BLaER1 treated with 17β-estradiol and CSF1 and Interleukin-3, amounts not matched to agents 10 nM and 100 nM (cell line): ENCODE data around the gene FAM169A.
"Not testable (repeated sequence)": the region's sequence is repeated elsewhere in the genome, so short reads cannot be mapped to it uniquely, and the experiment has no call there.

Experiments
- H3K27ac ChIP-seq, 11 experiments: shearing (Covaris generic); formaldehyde crosslinking; 2 replicates each; pipeline ENCODE4 v1.8.1; 2022
- H3K27me3 ChIP-seq, 11 experiments: shearing (Covaris generic); formaldehyde crosslinking; 2 replicates each; pipeline ENCODE4 v1.8.1; 2022
- H3K36me3 ChIP-seq, 11 experiments: shearing (Covaris generic); formaldehyde crosslinking; 2 replicates each; pipeline ENCODE4 v1.8.1; 2022
- H3K4me1 ChIP-seq, 10 experiments: shearing (Covaris generic); formaldehyde crosslinking; 2 replicates each; pipeline ENCODE4 v1.8.1; 2022
- H3K4me2 ChIP-seq, 11 experiments: shearing (Covaris generic); formaldehyde crosslinking; 2 replicates each; pipeline ENCODE4 v1.8.1; 2022
- H3K4me3 ChIP-seq, 10 experiments: shearing (Covaris generic); formaldehyde crosslinking; 2 replicates each; pipeline ENCODE4 v1.8.1; 2022
- H3K9ac ChIP-seq, 11 experiments: shearing (Covaris generic); formaldehyde crosslinking; 2 replicates each; pipeline ENCODE4 v1.8.1; 2022
- H3K9me3 ChIP-seq, 11 experiments: shearing (Covaris generic); formaldehyde crosslinking; replicated peaks in 1 of 11; 2 replicates each; pipeline ENCODE4 v1.8.1; 2022
- H4K20me1 ChIP-seq, 11 experiments: shearing (Covaris generic); formaldehyde crosslinking; 2 replicates each; pipeline ENCODE4 v1.8.1; 2022
- Cebpa-rat ChIP-seq, 11 experiments: shearing (Covaris generic); IDR thresholded peaks; 2 replicates each; pipeline ENCODE4 v1.8.1; 2022

The FAM169A gene

DNA sequence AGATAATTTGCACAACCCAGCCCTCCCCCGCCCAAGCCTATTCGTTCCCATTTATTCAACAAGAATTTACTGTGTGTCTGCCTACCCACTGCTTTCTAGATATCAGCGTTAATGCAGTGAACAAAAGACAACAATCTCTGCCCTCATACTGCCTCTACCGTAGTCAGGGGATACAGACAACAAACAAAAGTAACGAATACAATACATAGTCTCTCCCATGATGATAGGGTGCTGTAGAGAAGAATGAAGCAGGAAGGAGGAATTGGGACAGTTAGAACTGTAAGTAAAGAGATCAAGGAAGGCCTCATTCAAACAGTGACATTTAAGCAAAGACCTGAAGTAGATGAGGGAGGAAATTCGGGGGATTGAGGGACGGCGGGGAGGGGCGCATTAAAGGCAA lies 101.0 kb downstream of the FAM169A start:
- H3K4me1 ChIP-seq = peaks cover 21 to 33% (median 26%) of the 10 kb centered on the region in 10 experiments
- peak overlapping the region; percentile 79 to 95 (median 89); a peak in 21 of 22 replicates for H3K4me2 ChIP-seq
- peak overlapping the region; percentile 84 to 94 (median 87); a peak in 15 of 22 replicates for H3K9ac ChIP-seq
- H4K20me1 ChIP-seq = peaks cover 0 to 33% (median 14%) of the 10 kb centered on the region in 11 experiments; a peak in 10 of 22 replicates
- H3K27me3 ChIP-seq = no peaks in the 10 kb centered on the region
- no peaks in the 10 kb centered on the region for H3K9me3 ChIP-seq
- H3K27ac ChIP-seq = 0 out of 22 replicates have a peak overlapping the region, but pooled peaks of 1 of the 11 experiments have one; percentile 27
- TF ChIP-seq Cebpa-rat (IDR thresholded peaks at IDR 0.05) = no peak
- H3K36me3 ChIP-seq = peaks cover 30 to 71% (median 52%) of the 10 kb centered on the region in 11 experiments
- peak overlapping the region in 1 of 10 experiments; percentile 88; a peak in 3 of 20 replicates for H3K4me3 ChIP-seq

DNA sequence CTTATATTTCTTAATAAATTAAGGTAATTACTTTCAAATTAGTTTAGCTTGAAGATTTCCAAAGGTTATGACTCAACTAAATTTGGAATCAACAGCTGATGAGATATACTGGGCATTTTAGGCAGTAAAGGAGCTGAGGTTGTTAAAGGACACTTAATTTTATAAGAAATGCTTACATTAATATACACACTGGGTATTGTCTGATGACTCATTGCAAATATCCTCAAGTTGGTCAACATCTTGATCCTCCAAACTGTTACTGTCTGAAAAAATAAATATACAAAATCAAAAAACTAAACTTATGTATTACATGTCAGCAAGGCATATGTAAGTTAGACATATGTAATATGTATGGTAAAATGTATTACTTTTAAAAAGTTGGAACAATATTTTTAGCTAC lies 102.7 kb downstream of the FAM169A start:
- Histone ChIP-seq H3K4me1 (peaks cover 20 to 33% (median 25%) of the 10 kb centered on the region in 10 experiments), H3K27me3 (no peaks in the 10 kb centered on the region), H3K9ac (no peak overlapping the region; a peak in 1 of 22 replicates), H4K20me1 (peaks cover 4 to 30% (median 14%) of the 10 kb centered on the region in 11 experiments; a peak in 10 of 22 replicates), H3K27ac (no peak overlapping the region; a peak in 1 of 22 replicates), H3K9me3 (no peaks in the 10 kb centered on the region), H3K36me3 (peaks cover 24 to 71% (median 52%) of the 10 kb centered on the region in 11 experiments), H3K4me3 (no peak overlapping the region), H3K4me2 (no peak overlapping the region)
- TF ChIP-seq Cebpa-rat (IDR thresholded peaks at IDR 0.05) = no peak

DNA sequence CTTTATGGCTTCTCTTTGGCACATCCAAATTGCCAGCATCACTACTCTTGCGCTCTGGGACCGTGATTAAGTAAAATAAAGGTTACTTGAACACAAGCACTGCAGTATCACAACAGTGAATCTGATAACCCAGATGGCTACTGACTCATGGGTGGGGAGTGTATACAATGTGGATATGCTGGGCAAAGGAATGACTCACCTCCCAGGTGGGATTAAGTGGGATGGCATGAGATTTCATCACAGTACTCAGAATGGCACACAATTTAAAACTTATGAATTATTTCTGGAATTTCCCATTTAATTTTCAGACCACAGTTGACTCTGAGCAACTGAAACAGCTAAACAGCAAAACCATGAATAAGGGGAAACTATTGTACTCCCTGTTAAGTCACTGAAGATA lies 103.6 kb downstream of the FAM169A start:
- Histone ChIP-seq H3K9ac (peak overlapping the region in 1 of 11 experiments; percentile 26; a peak in 1 of 22 replicates), H3K27ac (no peak overlapping the region; a peak in 1 of 22 replicates), H3K9me3 (peaks cover 0 to 2% (median 0%) of the 10 kb centered on the region in 11 experiments; a peak in 3 of 22 replicates), H3K4me3 (no peak overlapping the region), H3K36me3 (peaks cover 33 to 76% (median 60%) of the 10 kb centered on the region in 11 experiments), H3K4me1 (peaks cover 12 to 26% (median 17%) of the 10 kb centered on the region in 10 experiments), H3K27me3 (no peaks in the 10 kb centered on the region), H3K4me2 (no peak overlapping the region), H4K20me1 (peaks cover 0 to 23% (median 7%) of the 10 kb centered on the region in 11 experiments; a peak in 9 of 22 replicates)
- TF ChIP-seq Cebpa-rat (IDR thresholded peaks at IDR 0.05) = no peak

- H3K27me3 ChIP-seq = no peaks in the 10 kb centered on the region
- H3K4me3 ChIP-seq = no peak overlapping the region
- H3K9me3 ChIP-seq = peaks cover 6 to 16% (median 11%) of the 10 kb centered on the region in 11 experiments; a peak in 21 of 22 replicates
- no peak overlapping the region for H3K27ac ChIP-seq
- H3K36me3 ChIP-seq = peaks cover 46 to 90% (median 73%) of the 10 kb centered on the region in 11 experiments
- no peak overlapping the region for H3K4me2 ChIP-seq
- H3K9ac ChIP-seq = peak overlapping the region in 1 of 11 experiments; percentile 31; a peak in 1 of 22 replicates
- peaks cover 12 to 26% (median 17%) of the 10 kb centered on the region in 10 experiments for H3K4me1 ChIP-seq
- no peak for TF ChIP-seq Cebpa-rat (IDR thresholded peaks at IDR 0.05)
- peaks cover 0 to 23% (median 6%) of the 10 kb centered on the region in 11 experiments; a peak in 9 of 22 replicates for H4K20me1 ChIP-seq
These were observed 104.9 kb downstream of the FAM169A start for GRCh38 chr5:74761241-74761640.

DNA sequence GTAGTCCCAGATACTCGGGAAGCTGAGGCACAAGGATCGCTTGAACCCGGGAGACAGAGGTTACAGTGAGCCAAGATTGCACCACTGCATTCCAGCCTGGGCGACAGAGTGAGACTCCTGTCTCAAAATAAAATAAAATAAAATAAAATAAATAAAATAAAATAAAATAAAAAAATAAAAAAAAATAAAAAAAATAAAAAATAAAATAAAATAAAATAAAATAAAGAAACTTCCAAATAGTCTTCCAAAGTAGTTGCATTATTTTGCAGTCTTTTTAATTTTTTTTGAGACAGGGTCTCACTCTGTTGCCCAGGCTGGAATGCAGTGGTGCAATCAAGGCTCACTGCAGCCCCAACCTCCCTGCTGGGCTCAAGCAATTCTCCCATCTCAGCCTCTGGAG lies 117.4 kb downstream of the FAM169A start:
- not testable (repeated sequence) for H3K9ac ChIP-seq, H3K4me1 ChIP-seq, H3K4me3 ChIP-seq, H3K27ac ChIP-seq, H4K20me1 ChIP-seq, H3K27me3 ChIP-seq, H3K4me2 ChIP-seq, H3K9me3 ChIP-seq
- H3K36me3 ChIP-seq = peaks cover 80 to 100% (median 90%) of the 10 kb centered on the region in 11 experiments

DNA sequence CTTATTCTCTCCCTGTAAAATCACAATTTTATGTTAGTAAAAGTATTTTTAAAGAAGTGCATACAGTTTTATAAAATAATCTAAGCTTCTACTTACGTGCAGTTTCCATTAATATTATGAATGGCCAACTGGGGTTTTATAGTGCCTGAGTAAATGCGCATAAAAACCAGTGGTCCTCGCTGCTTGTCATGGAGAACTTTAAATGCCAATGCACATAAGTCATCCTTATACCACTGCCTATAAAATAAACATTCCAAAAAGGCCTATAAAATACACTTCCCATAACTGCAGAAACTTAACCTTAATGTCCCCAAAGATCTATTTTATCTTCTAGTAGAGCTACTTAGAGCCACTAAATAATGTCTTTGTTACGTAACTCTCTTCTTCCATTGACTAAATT lies 127.8 kb downstream of the FAM169A start:
- Histone ChIP-seq H4K20me1 (peaks cover 0 to 9% (median 0%) of the 10 kb centered on the region in 11 experiments; a peak in 1 of 22 replicates), H3K9ac (no peak overlapping the region), H3K4me1 (no peaks in the 10 kb centered on the region), H3K27me3 (no peaks in the 10 kb centered on the region), H3K4me3 (no peak overlapping the region), H3K4me2 (no peak overlapping the region), H3K27ac (no peak overlapping the region), H3K36me3 (peaks cover 65 to 100% (median 93%) of the 10 kb centered on the region in 11 experiments), H3K9me3 (no peaks in the 10 kb centered on the region)
- TF ChIP-seq Cebpa-rat (IDR thresholded peaks at IDR 0.05) = no peak

GRCh38 chr5:74736759-74737158 lies 129.4 kb downstream of the FAM169A start:
- H3K4me1 ChIP-seq = no peaks in the 10 kb centered on the region
- H4K20me1 ChIP-seq = peaks cover 0 to 9% (median 0%) of the 10 kb centered on the region in 11 experiments; a peak in 1 of 22 replicates
- TF ChIP-seq Cebpa-rat (IDR thresholded peaks at IDR 0.05) = no peak
- no peak overlapping the region for H3K4me3 ChIP-seq
- no peak overlapping the region for H3K27ac ChIP-seq
- no peaks in the 10 kb centered on the region for H3K9me3 ChIP-seq
- no peaks in the 10 kb centered on the region for H3K27me3 ChIP-seq
- H3K9ac ChIP-seq = no peak overlapping the region
- no peak overlapping the region for H3K4me2 ChIP-seq
- peaks cover 73 to 100% (median 95%) of the 10 kb centered on the region in 11 experiments for H3K36me3 ChIP-seq
